ENCODE data around the gene SLC36A3. TPM values are rescaled to one million over a fixed set of nuclear protein-coding genes. Genes with fewer than 3 reads are reported as not detected.

SLC36A3 gene
- total RNA-seq, 1 experiment from 2014 or later, result not detected

DNA sequence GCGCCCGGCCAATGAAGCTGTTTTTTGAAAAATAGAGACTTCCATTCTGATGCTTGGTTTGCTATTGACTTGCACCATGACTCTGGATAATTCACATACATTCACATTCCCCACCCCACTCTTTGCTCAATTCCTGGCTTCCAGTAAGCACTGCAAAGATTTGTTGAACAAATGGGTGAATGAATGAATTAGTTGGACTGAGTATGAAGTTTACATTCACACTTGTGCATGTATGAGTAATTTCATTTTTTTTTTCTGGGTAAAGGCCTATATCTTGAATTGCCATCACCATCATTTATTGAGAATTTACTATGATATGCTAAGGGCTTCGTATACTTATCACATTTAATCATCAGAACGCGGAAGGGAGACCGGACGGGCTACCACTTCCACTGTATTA lies 65.9 kb downstream of the SLC36A3 start:
- H3K4me2 ChIP-seq (ENCODE audit: low read length), result no peak overlapping the region
- no TSS peak for BruUV-seq (replicated peaks)
- DNase-seq (ENCODE audit: low read depth, low spot score) (no peak), ATAC-seq (no peak)
- H3K9me2 ChIP-seq (ENCODE audit: insufficient read depth), result no peaks in the 10 kb centered on the region
- intact Hi-C loops (cut with micrococcal nuclease), result loop anchor here (2.0 to 10.0 kb wide), 3 partner anchors 73 to 233 kb away; no protein-coding TSS in a partner anchor
- CTCF ChIA-PET, result interaction anchor here (1.4 to 1.7 kb wide), 4 partner anchors 73 to 677 kb away, joined by 4 to 29 read pairs (median 6); no protein-coding TSS in a partner anchor
- H3K4me3 ChIP-seq (replicated peaks in 1 of 2; ENCODE audit: low read depth in 1 of 2, low read length in 2 of 2), result no peak overlapping the region
- RAD21 ChIA-PET (ENCODE audit: low non-redundant PET in 1 of 2, low total read pairs in 2 of 2, uncharacterized antibody in 2 of 2, unreplicated experiment in 2 of 2), result interaction anchor here in 1 of 2 experiments (0.6 kb wide), 1 partner anchor 533 kb away, joined by 3 read pairs; no protein-coding TSS in a partner anchor
- no peaks in the 10 kb centered on the region for H4K20me1 ChIP-seq (ENCODE audit: insufficient read depth)
- no peak for TF ChIP-seq EZH2phosphoT487 (IDR thresholded peaks at IDR 0.05; ENCODE audit: borderline replicate concordance)
- no peak for TF ChIP-seq SP1 (IDR thresholded peaks at IDR 0.05; ENCODE audit: low read depth)
- TF ChIP-seq, protein P1, sequence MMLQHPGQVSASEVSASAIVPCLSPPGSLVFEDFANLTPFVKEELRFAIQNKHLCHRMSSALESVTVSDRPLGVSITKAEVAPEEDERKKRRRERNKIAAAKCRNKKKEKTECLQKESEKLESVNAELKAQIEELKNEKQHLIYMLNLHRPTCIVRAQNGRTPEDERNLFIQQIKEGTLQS (IDR thresholded peaks at IDR 0.05), result no peak
- TF ChIP-seq YY1 (IDR thresholded peaks at IDR 0.05; ENCODE audit: extremely low read depth, insufficient replicate concordance, low read depth, low read length), result no peak
- H3K27ac ChIP-seq (ENCODE audit: low read depth, low read length), result no peak overlapping the region
- no peak overlapping the region for H3K9ac ChIP-seq (ENCODE audit: low read length)
- H3K9me3 ChIP-seq (ENCODE audit: control insufficient read depth in 1 of 2, insufficient read depth in 1 of 2, low read depth in 1 of 2, low read length in 2 of 2), result no peaks in the 10 kb centered on the region
- peaks cover 8 to 9% of the 10 kb centered on the region in 2 experiments; a peak in 2 of 4 replicates for H3K4me1 ChIP-seq (ENCODE audit: control insufficient read depth in 1 of 2, insufficient read depth in 2 of 2, low read length in 2 of 2)
- no peaks in the 10 kb centered on the region for H3K27me3 ChIP-seq (ENCODE audit: insufficient read depth, low read length)
- H3K79me2 ChIP-seq (ENCODE audit: insufficient read depth, low read length), result no peaks in the 10 kb centered on the region
- H2AFZ ChIP-seq (ENCODE audit: low read depth, low read length, poor library complexity, severe bottlenecking), result no peak overlapping the region
- POLR2A ChIA-PET, result no interaction called here
- no peaks in the 10 kb centered on the region for H3K36me3 ChIP-seq (ENCODE audit: control insufficient read depth in 1 of 2, insufficient read depth in 2 of 2, low read length in 2 of 2)

DNA sequence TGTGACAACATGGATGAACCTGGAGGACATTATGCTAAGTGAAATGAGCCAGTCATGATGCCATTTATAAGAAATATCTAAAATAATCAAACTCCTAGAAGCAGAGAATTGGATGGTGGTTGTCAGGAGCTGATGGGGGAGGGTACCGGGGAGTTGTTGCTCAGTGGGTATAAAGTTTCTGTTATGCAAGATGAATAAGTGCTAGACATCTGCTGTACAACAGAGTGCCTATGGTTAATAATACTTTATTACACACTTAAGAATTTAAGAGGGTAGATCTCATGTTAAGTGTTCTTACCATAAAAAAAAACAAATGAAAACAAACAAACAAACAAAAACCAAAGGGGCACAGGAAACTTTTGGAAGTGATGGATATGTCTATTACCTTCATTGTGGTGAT lies 66.7 kb downstream of the SLC36A3 start:
- no peak for ATAC-seq
- Histone ChIP-seq H3K27ac (ENCODE audit: low read depth, low read length) (no peak overlapping the region), H3K4me1 (ENCODE audit: control insufficient read depth in 1 of 2, insufficient read depth in 2 of 2, low read length in 2 of 2) (peaks cover 8 to 9% of the 10 kb centered on the region in 2 experiments; a peak in 2 of 4 replicates), H3K27me3 (ENCODE audit: insufficient read depth, low read length) (no peaks in the 10 kb centered on the region), H3K79me2 (ENCODE audit: insufficient read depth, low read length) (no peaks in the 10 kb centered on the region), H4K20me1 (ENCODE audit: insufficient read depth) (no peaks in the 10 kb centered on the region), H3K9me2 (ENCODE audit: insufficient read depth) (no peaks in the 10 kb centered on the region), H3K9ac (ENCODE audit: low read length) (no peak overlapping the region), H2AFZ (ENCODE audit: low read depth, low read length, poor library complexity, severe bottlenecking) (no peak overlapping the region), H3K36me3 (ENCODE audit: control insufficient read depth in 1 of 2, insufficient read depth in 2 of 2, low read length in 2 of 2) (no peaks in the 10 kb centered on the region), H3K4me2 (ENCODE audit: low read length) (no peak overlapping the region), H3K4me3 (replicated peaks in 1 of 2; ENCODE audit: low read depth in 1 of 2, low read length in 2 of 2) (no peak overlapping the region), H3K9me3 (ENCODE audit: control insufficient read depth in 1 of 2, insufficient read depth in 1 of 2, low read depth in 1 of 2, low read length in 2 of 2) (no peaks in the 10 kb centered on the region)
- POLR2A ChIA-PET, result interaction anchor here (0.7 kb wide), 1 partner anchor 25 kb away, joined by 3 read pairs; no protein-coding TSS in a partner anchor
- no TSS peak for BruUV-seq (replicated peaks)
- TF ChIP-seq, protein P2, sequence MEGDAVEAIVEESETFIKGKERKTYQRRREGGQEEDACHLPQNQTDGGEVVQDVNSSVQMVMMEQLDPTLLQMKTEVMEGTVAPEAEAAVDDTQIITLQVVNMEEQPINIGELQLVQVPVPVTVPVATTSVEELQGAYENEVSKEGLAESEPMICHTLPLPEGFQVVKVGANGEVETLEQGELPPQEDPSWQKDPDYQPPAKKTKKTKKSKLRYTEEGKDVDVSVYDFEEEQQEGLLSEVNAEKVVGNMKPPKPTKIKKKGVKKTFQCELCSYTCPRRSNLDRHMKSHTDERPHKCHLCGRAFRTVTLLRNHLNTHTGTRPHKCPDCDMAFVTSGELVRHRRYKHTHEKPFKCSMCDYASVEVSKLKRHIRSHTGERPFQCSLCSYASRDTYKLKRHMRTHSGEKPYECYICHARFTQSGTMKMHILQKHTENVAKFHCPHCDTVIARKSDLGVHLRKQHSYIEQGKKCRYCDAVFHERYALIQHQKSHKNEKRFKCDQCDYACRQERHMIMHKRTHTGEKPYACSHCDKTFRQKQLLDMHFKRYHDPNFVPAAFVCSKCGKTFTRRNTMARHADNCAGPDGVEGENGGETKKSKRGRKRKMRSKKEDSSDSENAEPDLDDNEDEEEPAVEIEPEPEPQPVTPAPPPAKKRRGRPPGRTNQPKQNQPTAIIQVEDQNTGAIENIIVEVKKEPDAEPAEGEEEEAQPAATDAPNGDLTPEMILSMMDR (IDR thresholded peaks at IDR 0.05 in 2 of 3, conservative IDR thresholded peaks at IDR 0.05 in 1 of 3; ENCODE audit: borderline replicate concordance in 1 of 3, insufficient read depth in 1 of 3, low read depth in 2 of 3, low read length in 2 of 3), result no peak
- no peak for TF ChIP-seq SIN3A (IDR thresholded peaks at IDR 0.05; ENCODE audit: low read depth)
- TF ChIP-seq TCF7L2 (IDR thresholded peaks at IDR 0.05; ENCODE audit: borderline replicate concordance, extremely low read depth, insufficient read depth, insufficient read length), result no peak
- no peak for TF ChIP-seq CBX3 (IDR thresholded peaks at IDR 0.05; ENCODE audit: low read depth)
- no peak for TF ChIP-seq YY1 (IDR thresholded peaks at IDR 0.05; ENCODE audit: extremely low read depth, insufficient replicate concordance, low read depth, low read length)
- no peak for TF ChIP-seq POLR2A (IDR thresholded peaks at IDR 0.05; ENCODE audit: borderline replicate concordance, extremely low read depth, insufficient read depth, insufficient read length)
- TF ChIP-seq SRF (IDR thresholded peaks at IDR 0.05; ENCODE audit: low read depth), result no peak
- TF ChIP-seq JUND (IDR thresholded peaks at IDR 0.05), result no peak
- TF ChIP-seq, protein P3, sequence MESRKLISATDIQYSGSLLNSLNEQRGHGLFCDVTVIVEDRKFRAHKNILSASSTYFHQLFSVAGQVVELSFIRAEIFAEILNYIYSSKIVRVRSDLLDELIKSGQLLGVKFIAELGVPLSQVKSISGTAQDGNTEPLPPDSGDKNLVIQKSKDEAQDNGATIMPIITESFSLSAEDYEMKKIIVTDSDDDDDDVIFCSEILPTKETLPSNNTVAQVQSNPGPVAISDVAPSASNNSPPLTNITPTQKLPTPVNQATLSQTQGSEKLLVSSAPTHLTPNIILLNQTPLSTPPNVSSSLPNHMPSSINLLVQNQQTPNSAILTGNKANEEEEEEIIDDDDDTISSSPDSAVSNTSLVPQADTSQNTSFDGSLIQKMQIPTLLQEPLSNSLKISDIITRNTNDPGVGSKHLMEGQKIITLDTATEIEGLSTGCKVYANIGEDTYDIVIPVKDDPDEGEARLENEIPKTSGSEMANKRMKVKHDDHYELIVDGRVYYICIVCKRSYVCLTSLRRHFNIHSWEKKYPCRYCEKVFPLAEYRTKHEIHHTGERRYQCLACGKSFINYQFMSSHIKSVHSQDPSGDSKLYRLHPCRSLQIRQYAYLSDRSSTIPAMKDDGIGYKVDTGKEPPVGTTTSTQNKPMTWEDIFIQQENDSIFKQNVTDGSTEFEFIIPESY (IDR thresholded peaks at IDR 0.05; ENCODE audit: extremely low read depth, insufficient replicate concordance, low read length), result no peak
- no peak for TF ChIP-seq SP1 (IDR thresholded peaks at IDR 0.05; ENCODE audit: low read depth)
- TF ChIP-seq RAD21 (IDR thresholded peaks at IDR 0.05; ENCODE audit: low read depth), result no peak
- intact Hi-C loops (cut with micrococcal nuclease), result loop anchor here (10.0 kb wide), 1 partner anchor 232 kb away; no protein-coding TSS in a partner anchor
- RAD21 ChIA-PET (ENCODE audit: low non-redundant PET in 1 of 2, low total read pairs in 2 of 2, uncharacterized antibody in 2 of 2, unreplicated experiment in 2 of 2), result no interaction called here
- no peak for DNase-seq (ENCODE audit: low read depth, low spot score)
- CTCF ChIA-PET, result interaction anchor here (1.7 kb wide), 1 partner anchor 72 kb away, joined by 6 read pairs; no protein-coding TSS in a partner anchor
